A549 (cell line): Measurements from ENCODE around the gene DSCAM. TPM values are rescaled to one million over a fixed set of nuclear protein-coding genes. Genes with fewer than 3 reads are reported as not detected.

Experiments used
- ATAC-seq, 2 experiments: fragments of 200-7000 bp in 1 of 2; fragments of >200 bp in 1 of 2; cut with Nextera tagmentation in 1 of 2; cut with Tn5 transposase in 1 of 2; 3 replicates each; pipeline versions ENCODE4 v1.8.0 to v1.9.1; 2018 to 2020; ENCODE audit warnings: mild to moderate bottlenecking in 1 of 2, moderate library complexity in 1 of 2
- CTCF ChIA-PET: fragments of 300-600 bp; sonication (Branson Sonifier 250); formaldehyde crosslinking; extraction: SDS; loops from one replicate; lab custom pipeline; 2021; ENCODE audit warnings: antibody characterized with exemption, inconsistent platforms; lab: Yijun Ruan, JAX
- POLR2A ChIA-PET: fragments of 350-600 bp; formaldehyde crosslinking; extraction: SDS; loops from one replicate; lab custom pipeline; 2021; ENCODE audit warnings: antibody characterized with exemption, inconsistent platforms; lab: Yijun Ruan, JAX
- DNase-seq, 2 experiments: peaks; one replicate each; pipeline versions ENCODE4 v3.0.0 to v3.0.0-alpha.2; 2011 to 2016; ENCODE audit warnings: low read depth in 1 of 2, low spot score in 1 of 2
- FAIRE-seq: peaks from 2 replicates; lab custom pipeline; 2011; peaks lifted over from hg19 to GRCh38; lab: Jason Lieb, UNC
- H3K27ac ChIP-seq, 2 experiments: fragments of >200 bp; sonication (Bioruptor Twin); formaldehyde crosslinking; 3 replicates each; pipeline ENCODE4 v1.5.1; 2016 to 2017
- H3K4me1 ChIP-seq: fragments of >200 bp; sonication (Bioruptor Twin); formaldehyde crosslinking; 3 replicates; pipeline ENCODE4 v1.6.1; 2016
- H3K4me2 ChIP-seq: fragments of >200 bp; sonication (Bioruptor Twin); formaldehyde crosslinking; 3 replicates; pipeline ENCODE4 v1.6.1; 2016
- H3K4me3 ChIP-seq: fragments of >200 bp; sonication (Bioruptor Twin); formaldehyde crosslinking; 3 replicates; pipeline ENCODE4 v1.5.1; 2016
- H3K9me3 ChIP-seq: fragments of >200 bp; sonication (Bioruptor Twin); formaldehyde crosslinking; 3 replicates; pipeline ENCODE4 v1.6.1; 2016
- ATOH8 ChIP-seq: fragments of 250-450 bp; sonication (Bioruptor Pico); IDR thresholded peaks from 2 replicates; pipeline ENCODE4 v1.5.0; 2020; ENCODE audit warnings: low read depth, mild to moderate bottlenecking, moderate library complexity
- BHLHE40 ChIP-seq: IDR thresholded peaks from 2 replicates; pipeline ENCODE4 v1.6.1; 2012; ENCODE audit warnings: low read depth, low read length, inconsistent platforms
- CEBPB ChIP-seq, 2 experiments: fragments of >200 bp in 1 of 2; sonication (Bioruptor Twin) in 1 of 2; formaldehyde crosslinking in 1 of 2; IDR thresholded peaks; 2 replicates each; pipeline ENCODE4 v1.6.1; 2012 to 2016
- EHMT2 ChIP-seq: fragments of 200-600 bp; sonication (generic); IDR thresholded peaks from 2 replicates; pipeline ENCODE4 v1.6.1; 2016; ENCODE audit warnings: antibody characterized with exemption, low read depth, mild to moderate bottlenecking, moderate library complexity
- ELK1 ChIP-seq: fragments of 150-350 bp; IDR thresholded peaks from 2 replicates; pipeline ENCODE4 v1.6.1; 2014; ENCODE audit warnings: low read depth, mild to moderate bottlenecking, low read length
- HDAC2 ChIP-seq: fragments of 200-600 bp; sonication (generic); IDR thresholded peaks from 2 replicates; pipeline ENCODE4 v1.6.1; 2016
- HES2 ChIP-seq: fragments of >200 bp; sonication (Bioruptor Twin); formaldehyde crosslinking; IDR thresholded peaks from 2 replicates; pipeline ENCODE4 v1.6.1; 2016
- HEYL ChIP-seq: fragments of 250-450 bp; sonication (Bioruptor Pico); IDR thresholded peaks from 2 replicates; pipeline ENCODE4 v1.8.0; 2021; ENCODE audit warnings: mild to moderate bottlenecking, moderate library complexity
- HMGXB4 ChIP-seq: fragments of 250-450 bp; sonication (Bioruptor Pico); IDR thresholded peaks from 2 replicates; pipeline ENCODE4 v1.5.0; 2021; ENCODE audit warnings: mild to moderate bottlenecking, moderate library complexity, borderline replicate concordance
- HOXA7 ChIP-seq: fragments of 250-450 bp; sonication (Bioruptor Pico); IDR thresholded peaks from 2 replicates; pipeline ENCODE4 v1.5.0; 2020; ENCODE audit warnings: mild to moderate bottlenecking, moderate library complexity
- HOXB5 ChIP-seq: fragments of 250-450 bp; sonication (Bioruptor Pico); IDR thresholded peaks from 2 replicates; pipeline ENCODE4 v1.5.0; 2020; ENCODE audit warnings: mild to moderate bottlenecking, moderate library complexity
- KDM5A ChIP-seq: fragments of 200-600 bp; sonication (generic); IDR thresholded peaks from 2 replicates; pipeline ENCODE4 v1.6.1; 2016; ENCODE audit warnings: antibody characterized with exemption, mild to moderate bottlenecking
- MAFK ChIP-seq: fragments of 450-650 bp; IDR thresholded peaks from 2 replicates; pipeline ENCODE4 v1.6.1; 2014; ENCODE audit not compliant: partially characterized antibody
- PBX3 ChIP-seq: IDR thresholded peaks from 2 replicates; pipeline ENCODE4 v1.6.1; 2012
- POLR2A ChIP-seq: IDR thresholded peaks from 2 replicates; pipeline ENCODE4 v1.6.1; 2012; ENCODE audit warnings: mild to moderate bottlenecking, low read length
- POLR2AphosphoS2 ChIP-seq: conservative IDR thresholded peaks from 2 replicates; pipeline ENCODE4 v1.6.1; 2012; ENCODE audit warnings: low read length, improper control_type of control experiment, inconsistent platforms
- RARB ChIP-seq: fragments of 250-450 bp; sonication (Bioruptor Pico); IDR thresholded peaks from 2 replicates; pipeline ENCODE4 v1.8.0; 2021; ENCODE audit warnings: mild to moderate bottlenecking, moderate library complexity
- REST ChIP-seq: fragments of 200-600 bp; sonication (generic); IDR thresholded peaks from 2 replicates; pipeline ENCODE4 v1.6.1; 2016; ENCODE audit warnings: antibody characterized with exemption, mild to moderate bottlenecking, moderate library complexity
- WGBS: methylation state at CpG from one replicate; pipeline ENCODE4 v1.1.6; 2017; ENCODE audit errors: missing lambda C conversion rate; 5-methylcytosine and 5-hydroxymethylcytosine counted together
- polyA plus RNA-seq, 4 experiments: library from polyadenylated mRNA; depleted of rRNA in 3 of 4; stranded (reverse); fragments of >200 nt; fragmentation: RNase III in 1 of 4; extraction: RNeasy Plus Mini Kit Qiagen cat#74134 plus additional on column Dnase treatment in 1 of 4; gene quantifications; 2 replicates in 3 of 4; 3 replicates in 1 of 4; pipeline ENCODE4 v1.2.3, GENCODE V29; 2011 to 2017

Gene DSCAM
- polyA plus RNA-seq, 2 of the 4 experiments (the other 2 are of a cell fraction): not detected

- no peak for TF ChIP-seq ATOH8 (CRISPR knock-in tag)
Observed at GRCh38 chr21:39972471-39972870, 874.5 kb downstream of the DSCAM start (continued).

- H3K4me3 ChIP-seq: no peak overlapping the region
- FAIRE-seq (no peak), DNase-seq (no peak), ATAC-seq (no peak)
- no peak overlapping the region for H3K4me2 ChIP-seq
- ChIA-PET CTCF (no interaction called here), POLR2A (no interaction called here)
- H3K27ac ChIP-seq: no peak overlapping the region
- TF ChIP-seq POLR2A (no peak), ELK1 (no peak), POLR2AphosphoS2 (no peak), HOXA7 (CRISPR knock-in tag) (no peak), HMGXB4 (CRISPR knock-in tag) (no peak), MAFK (no peak), HES2 (no peak), REST (no peak), RARB (no peak), CEBPB (IDR thresholded peaks at IDR 0.05) (no peak), BHLHE40 (no peak)
- H3K4me1 ChIP-seq: no peaks in the 10 kb centered on the region
- no peaks in the 10 kb centered on the region for H3K9me3 ChIP-seq
- WGBS: 0% methylated on average over 2 of the region's 2 CpGs
Observed at GRCh38 chr21:39971956-39972355, 875.0 kb downstream of the DSCAM start.

- Histone ChIP-seq H3K27ac (no peak overlapping the region), H3K4me3 (no peak overlapping the region), H3K9me3 (no peaks in the 10 kb centered on the region), H3K4me2 (no peak overlapping the region), H3K4me1 (no peaks in the 10 kb centered on the region)
- ChIA-PET CTCF (no interaction called here), POLR2A (no interaction called here)
- no peak for FAIRE-seq
- no peak for DNase-seq
- TF ChIP-seq HES2 (no peak), PBX3 (no peak), HDAC2 (no peak), EHMT2 (no peak), HOXB5 (CRISPR knock-in tag) (no peak), HEYL (CRISPR knock-in tag) (no peak), KDM5A (no peak)
- 42% methylated on average over 5 of the region's 8 CpGs for WGBS
- no peak for ATAC-seq
Observed at GRCh38 chr21:39969691-39970364, 877.1 kb downstream of the DSCAM start.
